ENCODE data around the gene PARG.

PARG gene

GRCh38 chr10:49768731-49769130 lies 173.1 kb downstream of the PARG start:
- TF ChIP-seq CTCF (IDR thresholded peaks at IDR 0.05) = no peak
- no peak for DNase-seq
- Histone ChIP-seq H3K4me1 (no peaks in the 10 kb centered on the region), H3K27ac (no peak overlapping the region), H3K9me3 (peaks cover 0 to 13% (median 4%) of the 10 kb centered on the region in 3 donors), H3K36me3 (no peaks in the 10 kb centered on the region), H3K4me3 (no peak overlapping the region), H3K27me3 (peaks cover 0 to 40% of the 10 kb centered on the region in 2 donors)
- intact Hi-C loops (cut with DNase I; ENCODE audit: low total_unique reads) = no loop called here

GRCh38 chr10:49768329-49768728 lies 173.5 kb downstream of the PARG start:
- Histone ChIP-seq H3K36me3 (no peaks in the 10 kb centered on the region), H3K27me3 (peaks cover 0 to 43% of the 10 kb centered on the region in 2 donors), H3K9me3 (peaks cover 0 to 13% (median 4%) of the 10 kb centered on the region in 3 donors), H3K4me1 (no peaks in the 10 kb centered on the region), H3K4me3 (no peak overlapping the region), H3K27ac (no peak overlapping the region)
- no peak for DNase-seq
- no peak for TF ChIP-seq CTCF (IDR thresholded peaks at IDR 0.05)
- intact Hi-C loops (cut with DNase I; ENCODE audit: low total_unique reads) = no loop called here

All from tibial artery (tissue), 4 donors.